H1 (cell line): ENCODE results near the gene PDE8A. TPM values are rescaled to one million over a fixed set of nuclear protein-coding genes. Genes with fewer than 3 reads are reported as not detected.

Experiments used
- CTCF ChIA-PET: fragments of 300-600 bp; sonication (Branson Sonifier 250); formaldehyde crosslinking; loops from one replicate; lab custom pipeline; 2021; ENCODE audit not compliant: partially characterized antibody; lab: Charles Lee
- POLR2A ChIA-PET: fragments of 300-600 bp; sonication (Branson Sonifier 250); formaldehyde crosslinking; loops from one replicate; lab custom pipeline; 2021; ENCODE audit warnings: inconsistent platforms; ENCODE audit not compliant: partially characterized antibody; lab: Charles Lee
- DNase-seq, 2 experiments: peaks; one replicate each; pipeline versions ENCODE4 v3.0.0 to v3.0.0-alpha.2; 2010 to 2022; ENCODE audit warnings: low spot score in 2 of 2, low read depth in 1 of 2, mixed read lengths in 1 of 2
- FAIRE-seq: peaks from 2 replicates; lab custom pipeline; 2011; peaks lifted over from hg19 to GRCh38; lab: Jason Lieb, UNC
- H2AFZ ChIP-seq: 2 replicates; pipeline ENCODE4 v1.8.1; 2012; ENCODE audit warnings: low read length, inconsistent platforms
- H2AK5ac ChIP-seq: 2 replicates; pipeline ENCODE4 v1.6.1; 2013; ENCODE audit warnings: low read depth, low read length
- H2BK120ac ChIP-seq: replicated peaks from 2 replicates; pipeline ENCODE3; 2013; ENCODE audit warnings: low read depth, low read length, inconsistent platforms
- H2BK12ac ChIP-seq: 2 replicates; pipeline ENCODE4 v1.6.1; 2013; ENCODE audit warnings: low read depth, low read length
- H2BK15ac ChIP-seq: 2 replicates; pipeline ENCODE4 v1.6.1; 2013; ENCODE audit warnings: low read length
- H2BK20ac ChIP-seq: 2 replicates; pipeline ENCODE4 v1.6.1; 2013; ENCODE audit warnings: low read length
- H2BK5ac ChIP-seq: 2 replicates; pipeline ENCODE4 v1.6.1; 2013; ENCODE audit warnings: low read depth, low read length
- H3K14ac ChIP-seq: 2 replicates; pipeline ENCODE4 v1.6.1; 2013; ENCODE audit warnings: inconsistent platforms; ENCODE audit not compliant: insufficient read length
- H3K18ac ChIP-seq: 2 replicates; pipeline ENCODE4 v1.6.1; 2013; ENCODE audit warnings: low read length; ENCODE audit errors: extremely low read depth
- H3K23ac ChIP-seq: 2 replicates; pipeline ENCODE4 v1.6.1; 2013; ENCODE audit warnings: inconsistent platforms; ENCODE audit not compliant: insufficient read length
- H3K23me2 ChIP-seq: 2 replicates; pipeline ENCODE4 v1.6.1; 2013; ENCODE audit warnings: low read depth, low read length
- H3K27ac ChIP-seq: 2 replicates; pipeline ENCODE4 v1.6.1; 2011; ENCODE audit warnings: low read depth, low read length, inconsistent platforms
- H3K27me3 ChIP-seq, 4 experiments: replicated peaks in 1 of 4; 1 replicate in 1 of 4; 2 replicates in 3 of 4; pipeline versions ENCODE4 v1.6.1 to v1.8.1; 2011 to 2013; ENCODE audit warnings: low read length in 3 of 4, mild to moderate bottlenecking in 3 of 4, inconsistent platforms in 2 of 4, mixed read lengths in 2 of 4, moderate library complexity in 1 of 4; ENCODE audit not compliant: control insufficient read depth in 3 of 4, insufficient read depth in 3 of 4; ENCODE audit errors: extremely low read depth in 1 of 4
- H3K36me3 ChIP-seq, 4 experiments: 2 replicates each; pipeline versions ENCODE4 v1.6.1 to v1.8.1; 2011 to 2013; ENCODE audit warnings: mild to moderate bottlenecking in 4 of 4, low read length in 3 of 4, moderate library complexity in 2 of 4, control low read depth in 1 of 4, inconsistent platforms in 1 of 4; ENCODE audit not compliant: insufficient read depth in 4 of 4, control insufficient read depth in 2 of 4
- H3K4ac ChIP-seq: replicated peaks from 2 replicates; pipeline ENCODE3; 2013; ENCODE audit warnings: low read length, low read depth, mixed read lengths, inconsistent platforms; ENCODE audit not compliant: insufficient read length
- H3K4me1 ChIP-seq, 4 experiments: replicated peaks in 1 of 4; 1 replicate in 1 of 4; 2 replicates in 3 of 4; pipeline versions ENCODE4 v1.6.1 to v1.8.1; 2011 to 2013; ENCODE audit warnings: low read length in 3 of 4, inconsistent platforms in 2 of 4, mixed read lengths in 1 of 4; ENCODE audit not compliant: insufficient read depth in 4 of 4, control insufficient read depth in 3 of 4
- H3K4me2 ChIP-seq, 2 experiments: 2 replicates each; pipeline versions ENCODE4 v1.6.1 to v1.8.1; 2011 to 2013; ENCODE audit warnings: low read depth in 2 of 2, low read length in 2 of 2, control low read depth in 1 of 2, inconsistent platforms in 1 of 2, mild to moderate bottlenecking in 1 of 2; ENCODE audit not compliant: insufficient read depth in 1 of 2
- H3K4me3 ChIP-seq, 4 experiments: fragments of 200-600, 300-600 bp in 1 of 4; sonication (generic), shearing (Covaris generic), sonication (Bioruptor Twin) in 1 of 4; 2 replicates each; pipeline versions ENCODE4 v1.5.1 to v1.8.1; 2011 to 2016; ENCODE audit warnings: low read length in 4 of 4, low read depth in 3 of 4, control low read depth in 2 of 4, inconsistent platforms in 2 of 4, mild to moderate bottlenecking in 2 of 4, mixed read lengths in 1 of 4, moderate library complexity in 1 of 4; ENCODE audit not compliant: insufficient read depth in 2 of 4; ENCODE audit errors: extremely low read depth in 1 of 4
- H3K56ac ChIP-seq: replicated peaks from 2 replicates; pipeline ENCODE3; 2013; ENCODE audit warnings: low read depth, mild to moderate bottlenecking, mixed read lengths, low read length, inconsistent platforms; ENCODE audit not compliant: insufficient read length
- H3K79me1 ChIP-seq: 2 replicates; pipeline ENCODE4 v1.6.1; 2013; ENCODE audit warnings: low read depth, low read length, control low read depth
- H3K79me2 ChIP-seq, 2 experiments: 2 replicates each; pipeline versions ENCODE4 v1.6.1 to v1.8.1; 2012 to 2013; ENCODE audit warnings: low read length in 2 of 2, mild to moderate bottlenecking in 2 of 2, inconsistent platforms in 1 of 2; ENCODE audit not compliant: insufficient read depth in 2 of 2, control insufficient read depth in 1 of 2
- H3K9ac ChIP-seq, 4 experiments: replicated peaks in 1 of 4; 1 replicate in 1 of 4; 2 replicates in 3 of 4; pipeline versions ENCODE4 v1.6.1 to v1.8.1; 2011 to 2013; ENCODE audit warnings: low read depth in 3 of 4, low read length in 3 of 4, control low read depth in 2 of 4, mild to moderate bottlenecking in 2 of 4, moderate library complexity in 2 of 4, inconsistent platforms in 1 of 4; ENCODE audit errors: extremely low read depth in 1 of 4
- H3K9me3 ChIP-seq, 2 experiments: 2 replicates each; pipeline versions ENCODE4 v1.6.1 to v1.8.1; 2012 to 2013; ENCODE audit warnings: mild to moderate bottlenecking in 2 of 2, moderate library complexity in 2 of 2, control low read depth in 1 of 2, inconsistent platforms in 1 of 2, low read depth in 1 of 2, low read length in 1 of 2, mixed read lengths in 1 of 2; ENCODE audit not compliant: insufficient read depth in 2 of 2
- H4K20me1 ChIP-seq, 2 experiments: replicated peaks in 1 of 2; 2 replicates each; pipeline versions ENCODE3 to v1.8.1; 2011 to 2013; ENCODE audit warnings: inconsistent platforms in 2 of 2, low read length in 2 of 2, mild to moderate bottlenecking in 1 of 2; ENCODE audit not compliant: insufficient read depth in 2 of 2, control insufficient read depth in 1 of 2
- H4K5ac ChIP-seq: 2 replicates; pipeline ENCODE4 v1.6.1; 2013; ENCODE audit warnings: low read length, low read depth, mixed read lengths, inconsistent platforms; ENCODE audit not compliant: insufficient read length
- H4K8ac ChIP-seq: 2 replicates; pipeline ENCODE4 v1.8.0; 2013; ENCODE audit warnings: mild to moderate bottlenecking, moderate library complexity, low read length, inconsistent platforms; ENCODE audit not compliant: insufficient read depth; ENCODE audit errors: extremely low read depth
- H4K91ac ChIP-seq: replicated peaks from 2 replicates; pipeline ENCODE3; 2013; ENCODE audit warnings: low read length, mixed read lengths, inconsistent platforms; ENCODE audit not compliant: insufficient read length
- ASH2L ChIP-seq: fragments of 200-600, 300-600 bp; sonication (generic); IDR thresholded peaks from one replicate; pipeline ENCODE4 v1.7.1; 2017; ENCODE audit warnings: low read length
- CEBPB ChIP-seq: IDR thresholded peaks from 2 replicates; pipeline ENCODE4 v1.6.1; 2012; ENCODE audit warnings: low read depth, low read length
- CTCF ChIP-seq, 3 experiments: IDR thresholded peaks; 1 replicate in 2 of 3; 2 replicates in 1 of 3; pipeline versions ENCODE4 v1.5.1 to v1.6.1; 2011; ENCODE audit warnings: low read length in 3 of 3, mild to moderate bottlenecking in 3 of 3, inconsistent platforms in 2 of 3, low read depth in 1 of 3, moderate library complexity in 1 of 3; ENCODE audit not compliant: insufficient read depth in 1 of 3; ENCODE audit errors: control extremely low read depth in 1 of 3
- EP300 ChIP-seq, 2 experiments: IDR thresholded peaks; 1 replicate in 1 of 2; 2 replicates in 1 of 2; pipeline ENCODE4 v1.6.1; 2011 to 2012; ENCODE audit warnings: low read depth in 2 of 2, low read length in 2 of 2, mild to moderate bottlenecking in 2 of 2, borderline replicate concordance in 1 of 2, inconsistent platforms in 1 of 2, moderate library complexity in 1 of 2
- EZH2 ChIP-seq: fragments of 200-600 bp; sonication (generic); IDR thresholded peaks from 2 replicates; pipeline ENCODE4 v1.7.1; 2012; ENCODE audit warnings: low read depth, mild to moderate bottlenecking, moderate library complexity, low read length, inconsistent platforms; ENCODE audit not compliant: severe bottlenecking
- GABPA ChIP-seq: IDR thresholded peaks from 2 replicates; pipeline ENCODE4 v1.6.1; 2011; ENCODE audit warnings: mild to moderate bottlenecking, low read length, moderate library complexity, borderline replicate concordance; ENCODE audit not compliant: insufficient read depth
- HDAC2 ChIP-seq, 2 experiments: fragments of 300-600 bp in 1 of 2; sonication (generic) in 1 of 2; IDR thresholded peaks; 2 replicates each; pipeline ENCODE4 v1.6.1; 2011 to 2012; ENCODE audit warnings: low read depth in 2 of 2, low read length in 2 of 2, mild to moderate bottlenecking in 2 of 2, moderate library complexity in 2 of 2, borderline replicate concordance in 1 of 2, inconsistent platforms in 1 of 2
- KDM4A ChIP-seq: IDR thresholded peaks from one replicate; pipeline ENCODE4 v1.7.1; 2012; ENCODE audit warnings: low read depth, mild to moderate bottlenecking, moderate library complexity, low read length, inconsistent platforms; ENCODE audit not compliant: severe bottlenecking
- POLR2A ChIP-seq, 2 experiments: IDR thresholded peaks; 1 replicate in 1 of 2; 2 replicates in 1 of 2; pipeline ENCODE4 v1.6.1; 2011; ENCODE audit warnings: low read depth in 2 of 2, low read length in 2 of 2, mild to moderate bottlenecking in 2 of 2; ENCODE audit errors: control extremely low read depth in 1 of 2
- WGBS, 2 experiments: shearing (Covaris generic) in 1 of 2; methylation state at CpG; one replicate each; pipeline versions ENCODE4 v1.1.6 to v1.1.7; 2013 to 2015; ENCODE audit warnings: low lambda C conversion rate in 2 of 2, mixed read lengths in 2 of 2, inconsistent platforms in 1 of 2, low coverage in 1 of 2, missing lambda C conversion rate in 1 of 2; ENCODE audit not compliant: insufficient replicate concordance in 2 of 2, insufficient coverage in 1 of 2, insufficient read length in 1 of 2; ENCODE audit errors: extremely low coverage in 1 of 2, missing lambda C conversion rate in 1 of 2; 5-methylcytosine and 5-hydroxymethylcytosine counted together
- polyA plus RNA-seq, 7 experiments: library from polyadenylated mRNA; depleted of rRNA in 3 of 7; stranded (reverse) in 5 of 7; unstranded in 2 of 7; fragments of >200 nt in 5 of 7; fragments of 200-250 nt in 2 of 7; gene quantifications; 1 replicate in 5 of 7; 2 replicates in 1 of 7; 4 replicates in 1 of 7; pipeline versions ENCODE4 v1.2.1 to v1.2.3, GENCODE V29; 2011 to 2013; ENCODE audit warnings: missing spikeins in 2 of 7, mixed read lengths in 2 of 7
- total RNA-seq: library from RNA; stranded (reverse); fragmentation: NEBNext Ultra II Directional; extraction: Animal tissue kit (Norgen Biotek cat#: 25700); gene quantifications from 2 replicates; pipeline ENCODE4 v1.2.1, GENCODE V29; 2021
- TF ChIP-seq, protein P1 (sequence below): IDR thresholded peaks from 2 replicates; pipeline ENCODE4 v1.6.1; 2012; ENCODE audit warnings: low read length, inconsistent platforms

Gene PDE8A
- total and polyA plus RNA-seq, 2 of the 8 experiments (the other 6 are each of a cell fraction or from before 2014, with no cell fraction given), result 6.9 to 7.8 TPM

DNA sequence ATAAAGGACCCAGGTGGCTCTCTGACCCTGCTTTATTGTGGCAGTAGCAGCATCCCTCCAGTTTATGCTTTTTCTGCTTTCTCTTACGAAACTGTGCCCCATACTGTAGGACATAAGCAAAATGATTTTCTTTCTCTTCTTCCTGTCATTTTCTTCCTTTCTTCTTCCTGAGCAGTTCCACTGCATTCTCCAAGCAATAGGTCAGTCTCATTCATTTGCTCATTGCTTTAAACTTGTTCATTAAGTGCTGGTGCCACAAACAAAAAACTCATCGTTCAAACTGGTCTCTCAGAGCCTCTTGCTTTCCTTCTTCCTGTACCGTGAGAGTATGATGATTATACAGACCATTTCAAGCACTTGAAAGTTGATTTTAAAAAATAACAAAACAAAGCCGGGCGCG is 66.8 kb downstream of the PDE8A start:
- Histone ChIP-seq H2AK5ac (no peak overlapping the region), H4K8ac (no peak overlapping the region), H3K79me1 (peaks cover 2% of the 10 kb centered on the region), H3K4ac (no peak overlapping the region), H4K5ac (no peak overlapping the region), H3K9ac (no peak overlapping the region), H3K4me1 (no peaks in the 10 kb centered on the region), H3K23ac (no peak overlapping the region), H3K4me3 (no peak overlapping the region), H2AFZ (no peak overlapping the region), H3K36me3 (no peaks in the 10 kb centered on the region), H3K23me2 (no peaks in the 10 kb centered on the region), H3K27ac (no peak overlapping the region), H3K18ac (no peak overlapping the region), H3K56ac (no peak overlapping the region), H2BK5ac (no peak overlapping the region), H4K91ac (no peak overlapping the region), H2BK12ac (no peak overlapping the region), H2BK15ac (no peak overlapping the region), H3K27me3 (no peaks in the 10 kb centered on the region), H4K20me1 (no peaks in the 10 kb centered on the region), H3K9me3 (no peaks in the 10 kb centered on the region), H2BK20ac (no peak overlapping the region), H2BK120ac (no peak overlapping the region), H3K4me2 (no peak overlapping the region), H3K79me2 (no peaks in the 10 kb centered on the region), H3K14ac (no peak overlapping the region)
- DNase-seq, result no peak
- no peak for FAIRE-seq
- ChIA-PET CTCF (no interaction called here), POLR2A (no interaction called here)
- WGBS, 2 experiments, result 73% methylated on average over 6 of the region's 6 CpGs; no CpG with 5 or more reads in 1 of the 2 experiments
- TF ChIP-seq EP300 (IDR thresholded peaks at IDR 0.05; ENCODE audit: borderline replicate concordance in 1 of 2, low read depth in 2 of 2, low read length in 2 of 2) (no peak), ASH2L (no peak), GABPA (no peak), CEBPB (no peak), EZH2 (no peak), HDAC2 (IDR thresholded peaks at IDR 0.05; ENCODE audit: borderline replicate concordance in 1 of 2, low read depth in 2 of 2, low read length in 2 of 2) (no peak), KDM4A (no peak), CTCF (IDR thresholded peaks at IDR 0.05; ENCODE audit: control extremely low read depth in 1 of 3, insufficient read depth in 1 of 3, low read depth in 1 of 3, low read length in 3 of 3) (no peak), POLR2A (IDR thresholded peaks at IDR 0.05; ENCODE audit: control extremely low read depth in 1 of 2, low read depth in 2 of 2, low read length in 2 of 2) (no peak)
- TF ChIP-seq, protein P1, sequence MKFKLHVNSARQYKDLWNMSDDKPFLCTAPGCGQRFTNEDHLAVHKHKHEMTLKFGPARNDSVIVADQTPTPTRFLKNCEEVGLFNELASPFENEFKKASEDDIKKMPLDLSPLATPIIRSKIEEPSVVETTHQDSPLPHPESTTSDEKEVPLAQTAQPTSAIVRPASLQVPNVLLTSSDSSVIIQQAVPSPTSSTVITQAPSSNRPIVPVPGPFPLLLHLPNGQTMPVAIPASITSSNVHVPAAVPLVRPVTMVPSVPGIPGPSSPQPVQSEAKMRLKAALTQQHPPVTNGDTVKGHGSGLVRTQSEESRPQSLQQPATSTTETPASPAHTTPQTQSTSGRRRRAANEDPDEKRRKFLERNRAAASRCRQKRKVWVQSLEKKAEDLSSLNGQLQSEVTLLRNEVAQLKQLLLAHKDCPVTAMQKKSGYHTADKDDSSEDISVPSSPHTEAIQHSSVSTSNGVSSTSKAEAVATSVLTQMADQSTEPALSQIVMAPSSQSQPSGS, result no peak
